NCI-H1694 treated with DMSO at 0.1 percent for 48 hours (cell line): ENCODE results near the gene COL8A1.
"Not testable (repeated sequence)": the region's sequence is repeated elsewhere in the genome, so short reads cannot be mapped to it uniquely, and the experiment has no call there.

Experiments used
- DNase-seq: peaks from one replicate; lab custom pipeline; 2025; lab: John Stamatoyannopoulos, UW

The COL8A1 gene

DNA sequence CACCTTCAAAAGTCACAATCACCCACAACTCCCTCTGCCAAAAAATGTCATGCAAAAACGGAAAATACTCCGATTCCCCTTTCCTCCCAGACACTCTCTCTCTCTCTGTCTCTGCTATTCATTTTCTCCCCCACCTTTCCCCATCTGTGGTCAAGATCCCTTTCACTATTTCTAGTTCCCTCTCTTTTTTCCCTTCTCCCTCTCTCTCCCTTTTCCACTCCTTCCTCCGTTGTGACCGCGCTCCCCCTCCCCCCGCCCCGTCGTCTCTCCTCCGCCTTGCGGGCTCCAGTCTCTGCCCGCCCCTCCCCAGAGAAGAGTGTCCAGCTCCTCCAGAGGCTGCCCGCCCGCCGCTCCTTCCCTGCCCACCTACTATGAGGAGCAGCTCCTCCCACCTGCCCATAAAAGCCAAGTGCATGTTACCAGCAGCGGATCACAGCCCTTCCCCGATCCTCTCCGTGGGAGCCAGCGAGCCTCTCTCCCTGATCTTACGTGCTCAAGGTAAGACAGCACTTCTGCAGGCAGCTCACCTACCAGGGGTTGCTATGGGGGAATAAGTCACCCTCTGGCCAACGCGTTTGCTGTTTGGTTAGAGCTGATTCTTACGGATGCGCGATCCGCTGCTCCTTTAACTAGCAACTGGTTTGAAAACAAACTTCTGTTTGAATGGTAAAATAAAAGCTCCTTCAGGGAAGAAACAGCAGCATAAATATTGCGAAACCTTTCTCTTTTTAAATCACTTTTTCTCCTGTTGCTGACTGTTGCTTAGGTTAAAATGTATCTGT, at the start of gene COL8A1:
Gene COL8A1, plus strand, starts transcription at position 428 of the 782 bp plus-strand sequence. CDS start 152,089 bp downstream, outside the sequence.
- no peak for DNase-seq

DNA sequence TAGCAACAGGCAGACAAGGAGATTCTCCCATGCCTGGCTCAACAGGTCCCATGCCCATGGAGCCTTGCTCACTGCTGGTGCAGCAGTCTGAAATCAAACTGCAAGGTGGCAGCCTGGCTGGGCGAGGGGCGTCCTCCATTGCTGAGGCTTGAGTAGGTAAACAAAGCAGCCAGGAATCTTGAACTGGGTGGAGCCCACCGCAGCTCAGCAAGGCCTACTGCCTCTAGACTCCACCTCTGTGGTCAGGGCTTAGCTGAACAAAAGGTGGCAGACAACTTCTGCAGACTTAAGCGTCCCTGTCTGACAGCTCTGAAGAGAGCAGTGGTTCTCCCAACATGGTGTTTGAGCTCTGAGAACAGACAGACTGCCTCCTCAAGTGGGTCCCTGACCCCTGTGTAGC, 49.2 kb upstream of the COL8A1 start:
- DNase-seq, result not testable (repeated sequence)

DNA sequence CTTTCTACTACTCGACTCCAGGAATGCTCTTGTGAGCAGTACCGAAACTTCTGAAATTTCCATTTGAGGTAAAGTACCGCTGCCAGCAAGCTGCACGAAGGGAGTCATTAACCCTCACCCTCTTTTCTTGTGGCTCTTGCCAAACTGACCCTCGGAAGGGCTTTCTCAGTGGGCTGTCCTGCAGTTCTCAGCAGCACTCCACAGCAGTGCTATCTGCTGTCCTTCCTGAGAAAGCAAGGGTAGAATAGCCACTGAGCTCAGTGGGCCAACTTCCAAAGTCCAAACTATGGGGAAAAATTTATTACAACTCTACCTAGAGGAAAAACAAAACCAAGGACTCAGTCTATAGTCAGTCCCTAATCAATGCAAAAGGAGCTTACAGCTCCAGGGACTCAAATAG, 38.5 kb upstream of the COL8A1 start:
- DNase-seq, result no peak

DNA sequence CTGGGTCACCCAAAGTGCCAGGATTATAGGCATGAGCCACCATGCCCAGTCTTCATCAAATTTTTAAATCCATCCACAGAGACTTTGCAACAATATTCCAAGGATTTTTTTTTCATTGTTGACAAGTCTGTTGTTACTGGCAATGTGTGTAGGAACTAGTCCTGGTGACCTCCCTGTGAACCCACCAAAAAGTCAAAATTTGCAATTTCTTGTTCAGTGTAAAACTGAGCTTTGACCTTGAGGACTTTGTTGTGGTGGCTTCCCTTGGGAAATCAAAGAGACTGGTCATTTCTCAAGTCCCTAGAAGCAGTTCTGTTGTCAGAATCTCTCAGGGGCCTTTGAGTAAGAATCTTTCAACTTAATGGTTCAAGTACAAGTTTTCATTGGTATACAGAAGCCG, 36.9 kb upstream of the COL8A1 start:
- DNase-seq, result no peak

DNA sequence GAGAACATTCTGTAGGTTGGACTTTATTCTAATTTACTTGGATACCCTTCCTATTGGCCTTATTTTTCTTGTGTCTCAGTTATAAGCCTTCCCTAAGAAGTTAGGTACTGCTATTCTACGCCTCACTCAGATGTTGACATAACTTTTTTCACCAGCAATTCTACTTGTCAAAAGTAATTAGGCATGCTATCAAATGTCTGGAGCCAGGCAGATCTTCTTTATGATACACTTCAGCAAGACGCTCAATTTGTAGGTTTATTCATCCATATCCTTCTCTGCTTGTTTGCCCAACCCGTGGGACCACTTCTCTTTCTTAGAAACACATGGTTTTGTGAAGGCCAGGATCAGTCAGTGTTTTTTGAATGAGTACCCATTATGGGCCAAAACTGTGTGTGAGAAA, 36.2 kb upstream of the COL8A1 start:
- DNase-seq, result no peak

DNA sequence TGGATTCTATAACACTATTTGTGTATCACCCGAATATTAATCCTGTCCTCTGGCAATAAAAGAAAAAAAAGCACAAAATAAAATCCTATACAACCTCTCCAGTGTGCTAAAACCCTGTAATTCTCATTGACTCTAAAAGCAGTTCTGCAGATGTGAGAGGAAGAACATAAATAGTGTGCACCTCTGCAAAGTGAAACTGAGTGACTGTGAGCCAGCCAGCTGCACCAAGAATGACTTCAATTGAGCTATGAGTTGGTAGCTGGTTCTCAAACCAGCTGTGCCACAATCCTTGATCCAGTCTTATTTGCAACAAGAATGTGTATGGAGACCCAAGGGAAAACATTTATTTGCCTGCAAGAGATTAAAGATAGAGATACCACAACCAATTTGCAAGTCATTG, 31.2 kb upstream of the COL8A1 start:
- DNase-seq, result no peak

DNA sequence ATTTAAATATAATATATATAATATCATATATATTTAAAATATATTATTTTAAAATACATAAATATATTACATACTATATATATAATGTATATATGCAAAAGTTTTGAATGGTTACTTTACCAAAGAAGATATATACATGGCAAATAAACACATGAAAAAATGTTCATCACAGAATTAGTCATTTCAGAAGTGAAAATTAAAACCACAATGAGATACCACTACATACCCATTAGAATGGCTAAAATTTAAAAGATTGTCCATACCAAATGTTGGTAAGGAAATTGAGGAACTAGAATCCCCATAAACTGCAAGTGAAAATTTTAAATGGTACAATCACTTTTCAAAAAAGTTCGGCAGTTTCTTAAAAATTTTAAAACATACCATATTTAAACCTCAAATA, 23.6 kb upstream of the COL8A1 start:
- DNase-seq, result no peak

DNA sequence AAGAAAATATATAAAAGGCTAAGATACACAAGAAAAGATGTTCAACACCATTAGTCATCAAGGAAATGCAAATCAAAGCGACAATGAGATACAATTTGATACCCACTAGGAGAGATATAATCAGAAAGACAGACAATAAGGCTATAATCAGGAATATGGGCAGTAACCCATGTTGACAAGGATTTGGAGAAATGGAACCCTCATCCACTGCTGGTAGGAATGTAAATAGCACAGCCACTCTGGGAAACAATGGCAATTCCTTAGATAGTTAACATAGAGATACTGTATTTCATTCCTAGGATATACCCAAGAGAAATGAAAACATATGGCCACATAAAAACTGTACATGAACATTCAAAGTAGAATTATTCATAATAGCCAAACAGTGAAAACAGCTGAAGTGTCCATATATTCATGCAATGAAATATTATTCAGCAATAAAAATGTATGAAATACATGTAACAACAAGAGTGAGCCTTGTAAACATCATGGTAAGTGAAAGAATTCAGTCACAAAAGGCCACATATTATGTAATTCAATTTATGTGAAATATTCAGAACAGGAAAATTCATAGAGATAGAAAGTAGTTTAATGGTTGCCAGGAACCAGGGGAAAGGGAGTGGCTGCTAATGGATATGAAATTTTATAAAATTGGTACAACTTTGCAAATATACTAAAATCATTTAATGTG, 18.2 kb upstream of the COL8A1 start:
- DNase-seq, result no peak

DNA sequence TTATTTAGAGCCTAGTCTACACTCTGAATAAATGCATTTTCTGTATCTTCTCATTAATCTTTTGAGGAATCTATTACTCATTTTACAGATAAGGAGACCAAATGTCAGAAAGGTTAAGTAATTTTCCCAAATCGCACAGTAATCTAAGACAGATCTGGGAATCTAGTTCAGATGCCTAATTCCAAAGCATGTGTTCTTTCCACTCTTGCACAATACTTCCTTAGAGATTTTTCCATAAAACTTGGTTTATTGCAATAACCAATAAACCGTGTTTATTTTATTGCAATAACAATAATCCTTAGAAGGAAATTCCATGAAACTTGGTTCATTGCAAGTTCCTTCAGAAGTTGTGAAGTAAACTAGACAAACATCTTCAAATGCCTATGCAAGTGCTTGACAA, 17.4 kb upstream of the COL8A1 start:
- no peak for DNase-seq

DNA sequence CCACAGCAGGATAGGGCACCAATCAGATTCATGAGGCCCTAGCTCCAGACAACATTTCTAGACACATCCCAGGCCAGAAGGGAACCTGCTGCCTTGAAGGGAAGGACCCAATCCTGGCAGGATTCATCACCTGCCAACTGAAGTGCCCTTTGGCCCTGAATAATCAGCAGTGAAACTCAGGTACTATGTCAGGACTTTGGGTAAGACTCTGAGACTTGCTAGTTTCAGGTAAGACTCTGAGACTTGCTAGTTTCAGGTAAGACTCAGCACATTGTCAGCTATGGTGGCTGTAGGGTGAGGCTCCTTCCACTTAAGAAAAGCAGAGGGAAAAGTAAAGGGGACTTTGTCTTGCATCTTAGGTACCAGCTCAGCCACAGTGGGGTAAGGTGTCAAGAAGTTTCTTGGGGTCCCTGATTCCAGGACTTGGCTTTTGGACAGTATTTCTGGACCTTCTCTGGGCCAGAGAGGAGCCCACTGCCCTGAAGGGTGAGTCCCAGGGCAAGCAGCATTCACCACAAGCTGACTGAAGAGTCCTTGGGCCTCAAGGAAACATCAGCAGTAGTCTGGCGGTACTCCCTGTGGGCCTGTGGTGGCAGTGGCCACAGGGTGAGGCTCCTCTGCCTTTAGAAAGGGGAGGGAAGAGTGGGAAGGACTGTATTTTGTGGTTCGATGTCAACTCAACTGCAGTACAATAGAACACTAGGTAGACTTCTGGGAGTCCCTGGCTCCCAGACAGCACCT, 13.7 kb upstream of the COL8A1 start:
- DNase-seq, result no peak

DNA sequence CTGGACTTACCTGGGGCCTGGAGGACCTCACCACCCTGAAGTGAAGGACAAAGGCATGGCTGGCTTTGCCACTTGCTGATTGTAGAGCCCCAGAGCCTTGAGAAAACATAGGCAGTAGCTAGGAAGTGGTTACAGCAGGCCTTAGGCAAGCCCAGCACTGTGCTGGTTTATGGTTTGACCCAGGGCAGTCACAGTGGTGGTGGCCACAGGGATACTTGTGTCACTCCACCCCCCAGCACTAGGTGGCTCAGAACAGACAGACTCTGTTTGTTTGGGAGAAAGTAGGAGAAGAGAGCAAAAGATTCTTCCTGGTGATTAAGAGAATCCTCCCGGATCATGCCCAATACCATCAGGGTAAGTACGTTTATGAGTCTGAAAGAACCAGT, 13.2 kb upstream of the COL8A1 start:
- DNase-seq, result no peak

DNA sequence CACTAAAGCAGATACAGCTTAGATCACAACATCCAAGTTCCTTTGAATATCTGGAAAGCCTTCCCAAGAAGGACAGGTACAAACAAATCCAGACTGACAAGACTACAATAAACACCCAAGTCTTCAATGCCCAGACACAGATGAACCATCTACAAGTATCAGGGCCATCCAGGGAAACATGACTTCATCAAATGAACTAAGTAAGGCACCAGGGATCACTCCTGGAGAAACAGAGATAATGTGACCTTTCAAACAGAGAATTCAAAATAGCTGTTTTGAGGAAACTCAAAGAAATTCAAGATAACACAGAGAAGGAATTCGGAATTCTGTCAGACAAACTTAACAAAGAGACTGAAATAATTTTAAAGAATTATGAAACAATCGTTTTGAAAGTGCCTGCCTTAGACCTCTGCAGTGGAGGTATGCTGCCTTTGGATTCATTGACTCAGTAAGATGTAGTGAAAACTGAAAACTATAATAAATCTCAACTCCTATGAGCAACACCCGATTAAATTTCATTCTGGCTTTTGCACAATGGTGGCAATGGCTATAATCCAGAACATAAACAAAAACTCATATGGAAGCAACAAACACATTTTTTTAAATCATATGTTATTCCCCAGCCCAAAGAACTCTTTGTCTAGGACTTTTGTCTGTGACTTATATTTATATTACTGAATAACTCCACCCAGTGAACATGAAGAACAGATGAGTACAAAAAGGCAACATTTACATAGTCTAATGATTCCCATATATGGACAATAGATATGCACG, 12.6 kb upstream of the COL8A1 start:
- DNase-seq, result no peak

DNA sequence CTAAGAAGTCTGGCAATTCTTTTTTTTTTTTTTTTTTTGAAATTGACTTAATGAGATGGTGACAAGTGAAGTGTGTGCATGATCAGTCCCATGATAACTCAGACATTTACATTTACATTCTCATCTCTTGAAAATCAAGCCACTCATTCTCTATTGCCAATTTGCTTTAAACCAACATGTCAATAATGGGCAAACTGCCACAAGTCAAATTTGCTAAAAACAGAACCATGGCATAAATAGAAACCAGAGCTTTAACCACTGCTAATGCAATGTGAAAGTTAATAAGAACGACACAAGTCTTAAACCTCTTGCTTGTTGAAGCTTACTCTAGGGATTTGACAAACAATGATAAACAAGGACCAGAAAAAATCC, 12.0 kb upstream of the COL8A1 start:
- no peak for DNase-seq

DNA sequence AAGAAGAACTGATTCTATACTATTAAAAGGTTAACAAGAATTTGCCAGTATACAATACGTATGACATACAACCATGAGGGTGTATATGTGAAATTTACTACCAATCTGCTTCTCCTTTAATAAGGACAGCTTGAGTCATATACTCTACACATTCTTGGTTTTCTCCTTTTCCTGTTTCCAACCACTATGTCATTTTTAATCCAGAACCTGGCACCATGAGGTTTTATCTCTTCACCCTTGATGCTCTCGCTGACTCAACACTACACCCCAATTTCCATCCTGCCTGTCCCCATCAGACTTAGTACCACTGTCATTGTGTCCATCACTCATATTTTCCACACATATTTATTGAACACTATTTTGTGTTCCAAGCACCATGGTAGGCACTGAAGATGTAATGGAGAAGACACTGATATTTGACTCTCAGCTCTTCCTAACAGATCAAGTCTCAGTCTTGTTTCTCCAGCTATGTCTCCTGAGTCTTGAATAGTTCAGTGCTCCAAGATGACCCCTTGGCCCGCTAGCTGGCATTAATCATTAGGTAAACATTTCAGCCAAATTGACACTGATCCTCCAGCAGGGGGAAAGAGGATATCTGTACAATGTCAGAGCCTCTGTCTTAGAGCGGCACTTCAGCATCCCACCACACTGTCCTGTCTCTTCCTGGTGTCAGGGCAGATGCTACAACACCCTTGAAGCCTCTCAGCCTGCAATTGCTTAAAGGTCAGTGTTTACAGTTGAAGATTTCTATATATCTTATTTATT, 11.2 kb upstream of the COL8A1 start:
- DNase-seq, result no peak

DNA sequence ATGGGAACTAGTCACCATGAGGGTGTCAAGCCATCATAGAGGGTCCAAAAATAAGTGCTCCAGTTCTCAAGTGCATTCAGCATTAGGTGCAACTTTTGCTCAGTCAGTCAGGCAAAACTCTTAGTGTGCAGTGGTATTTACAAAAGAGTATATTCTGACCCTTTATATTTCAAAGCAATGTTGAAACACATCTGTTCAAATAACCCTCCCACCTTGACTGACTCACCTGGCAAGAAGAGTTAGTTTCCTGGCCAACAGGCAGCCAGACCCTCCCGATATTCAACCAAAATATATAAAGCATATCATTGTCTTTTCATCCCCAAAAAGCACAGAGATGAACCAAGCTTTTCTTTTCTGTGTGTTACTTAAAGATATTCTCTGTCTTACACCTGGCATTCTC, 7.6 kb upstream of the COL8A1 start:
- DNase-seq, result no peak

DNA sequence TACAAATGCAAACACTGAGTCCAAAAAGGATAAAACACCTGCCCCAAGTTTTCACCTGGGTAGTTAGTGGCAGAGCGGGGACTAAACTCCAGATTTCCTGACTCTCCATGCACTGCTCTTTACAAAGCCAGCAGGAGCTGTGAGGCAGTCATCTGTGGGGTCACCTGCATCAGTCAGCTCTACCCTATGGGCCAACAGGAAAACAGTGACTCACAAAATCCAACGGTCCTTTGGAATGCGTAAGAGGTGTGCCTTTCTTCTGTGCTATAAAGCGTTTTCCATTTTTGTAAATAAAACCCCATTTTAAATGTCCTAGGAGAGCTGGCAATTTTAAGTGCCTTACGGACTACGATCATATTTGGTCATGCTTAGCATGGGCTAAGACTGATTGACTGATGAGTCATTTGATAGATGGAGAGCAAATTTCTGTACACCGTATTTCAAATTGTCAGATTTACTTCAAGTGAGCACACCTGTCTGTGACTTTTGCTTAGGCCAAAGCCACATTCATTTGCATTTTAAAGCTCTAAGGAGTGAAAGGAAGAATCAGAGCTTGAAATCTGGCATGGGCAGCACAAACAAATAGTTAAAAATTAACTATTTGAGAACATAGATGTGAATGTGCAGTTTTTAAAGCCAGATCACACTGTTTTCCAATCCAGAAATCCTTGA, 4.4 kb upstream of the COL8A1 start:
- DNase-seq, result no peak

DNA sequence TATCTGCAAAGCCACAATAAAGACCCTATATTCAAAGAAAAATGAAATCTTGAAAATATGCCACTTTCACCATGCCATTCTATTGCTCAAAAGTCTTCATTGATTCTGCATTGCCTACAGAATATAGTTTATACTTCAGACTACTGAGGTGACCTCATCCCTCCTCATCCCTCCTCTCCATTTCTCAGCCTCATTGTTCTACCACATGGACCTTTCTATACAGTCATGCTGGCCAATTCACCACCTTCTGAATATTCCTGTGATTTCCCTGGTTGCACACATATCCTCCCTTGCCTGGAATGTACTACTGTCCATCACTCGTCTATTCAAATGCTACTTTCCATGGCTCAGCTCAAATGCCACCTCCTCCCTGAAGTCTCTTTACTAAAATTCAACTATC, 3.5 kb upstream of the COL8A1 start:
- no peak for DNase-seq

DNA sequence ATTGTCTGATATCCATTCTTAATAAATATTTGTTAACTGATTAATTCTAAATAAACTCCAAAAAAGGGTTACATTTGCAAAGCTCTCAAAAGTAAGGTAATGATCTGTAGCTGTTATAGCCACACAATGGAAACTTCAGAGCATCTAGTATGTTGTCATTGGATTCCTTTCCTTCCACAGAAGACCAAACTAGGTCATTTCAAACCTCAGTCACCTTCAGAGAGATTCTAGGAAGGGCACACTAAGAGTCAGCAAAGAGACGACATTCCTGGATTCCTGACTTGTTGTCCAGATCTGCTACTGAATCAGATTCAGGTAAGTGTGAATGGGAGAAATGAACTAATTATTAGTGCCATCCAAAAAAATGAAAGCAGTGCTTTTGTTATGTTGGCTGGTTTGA, 3.0 kb upstream of the COL8A1 start:
- no peak for DNase-seq

DNA sequence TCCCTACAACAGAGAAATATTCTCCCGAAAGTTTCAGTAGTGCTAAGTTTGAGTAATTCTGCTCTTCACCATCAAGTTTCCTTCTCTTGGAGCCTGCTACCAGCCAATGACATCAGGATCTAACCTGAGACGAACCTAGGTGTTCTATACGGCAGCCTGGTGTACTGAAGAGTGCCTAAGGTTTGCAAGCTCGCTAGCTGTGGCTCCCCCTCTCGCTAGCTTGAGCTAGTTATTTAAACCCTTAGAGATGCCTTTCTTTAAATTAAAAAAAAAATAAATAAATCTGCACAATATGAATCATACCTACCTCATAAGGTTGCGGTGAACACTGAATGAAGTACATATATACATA, 1.4 kb upstream of the COL8A1 start:
- no peak for DNase-seq

DNA sequence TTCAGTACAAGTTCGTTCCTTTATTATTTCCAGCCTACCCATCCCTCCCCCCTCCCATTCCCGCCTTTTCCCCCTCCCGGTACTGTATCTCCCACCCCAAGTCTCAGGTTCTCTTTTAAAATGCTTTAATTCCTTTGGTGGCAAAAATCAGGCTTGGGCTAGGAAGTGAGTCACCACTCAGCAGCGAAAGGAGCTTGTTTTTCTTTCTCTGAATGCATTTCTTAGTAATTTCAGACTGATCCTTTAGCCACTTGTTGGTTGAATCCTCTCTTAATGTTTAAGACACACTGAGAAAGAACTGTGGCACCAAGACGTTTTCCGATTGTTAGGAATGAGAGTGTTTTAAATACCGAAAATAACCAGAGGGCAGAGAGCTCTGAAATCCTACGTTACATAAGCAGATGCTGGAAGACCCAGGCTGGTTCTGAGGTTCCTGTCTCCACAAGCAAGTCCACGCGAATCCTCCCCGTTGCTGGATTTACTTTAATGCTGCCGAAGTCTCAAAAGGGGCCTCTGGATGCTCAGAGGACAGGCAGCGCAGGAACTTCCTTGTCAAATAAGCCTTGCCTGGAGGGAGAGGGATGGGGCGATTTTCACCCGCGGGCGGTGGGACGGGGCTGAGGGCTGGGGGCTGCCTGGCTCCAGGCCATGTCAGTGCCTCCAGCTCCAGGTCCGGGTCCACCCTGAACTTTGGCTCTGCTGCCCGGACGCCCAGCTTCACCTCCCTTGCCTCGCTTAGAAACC, 854 bp upstream of the COL8A1 start:
- DNase-seq, result no peak
